ENCODE measurements around the gene CALB2. TPM values are rescaled to one million over a fixed set of nuclear protein-coding genes. Genes with fewer than 3 reads are reported as not detected.

The CALB2 gene
- total RNA-seq, 2 donors from 2014 or later, result 0.81 TPM; not detected in 1

DNA sequence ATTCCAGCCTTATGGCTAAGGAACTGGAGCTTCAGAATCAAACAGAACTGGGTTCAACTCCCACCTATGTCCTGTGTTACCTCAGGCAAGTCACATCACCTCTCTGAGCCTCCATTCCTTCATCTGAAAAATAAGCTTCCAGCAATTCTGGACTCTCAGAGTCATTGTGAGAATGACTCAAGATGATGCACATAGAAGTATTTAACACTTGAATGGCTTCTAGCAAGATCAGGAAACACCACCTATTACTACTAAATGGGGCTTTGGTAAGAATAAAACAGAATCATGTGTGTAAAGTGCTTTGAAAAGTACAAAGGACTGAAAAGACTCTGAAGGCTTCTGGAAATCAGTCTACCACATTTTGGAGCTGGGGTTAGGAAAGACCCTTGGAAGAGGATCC lies 30.8 kb upstream of the CALB2 start:
- Histone ChIP-seq H3K9me3 (peaks cover 5% of the 10 kb centered on the region), H3K4me1 (ENCODE audit: control insufficient read depth in 1 of 2, low read depth in 2 of 2) (no peaks in the 10 kb centered on the region), H3K4me3 (no peak overlapping the region), H3K27ac (no peak overlapping the region), H3K36me3 (no peaks in the 10 kb centered on the region), H3K27me3 (replicated peaks; ENCODE audit: insufficient read depth) (no peaks in the 10 kb centered on the region)
- DNase-seq (ENCODE audit: low spot score), result no peak
- ATAC-seq (ENCODE audit: insufficient number of reproducible peaks, low FRiP score, low read depth), result no peak
- TF ChIP-seq, protein P1, sequence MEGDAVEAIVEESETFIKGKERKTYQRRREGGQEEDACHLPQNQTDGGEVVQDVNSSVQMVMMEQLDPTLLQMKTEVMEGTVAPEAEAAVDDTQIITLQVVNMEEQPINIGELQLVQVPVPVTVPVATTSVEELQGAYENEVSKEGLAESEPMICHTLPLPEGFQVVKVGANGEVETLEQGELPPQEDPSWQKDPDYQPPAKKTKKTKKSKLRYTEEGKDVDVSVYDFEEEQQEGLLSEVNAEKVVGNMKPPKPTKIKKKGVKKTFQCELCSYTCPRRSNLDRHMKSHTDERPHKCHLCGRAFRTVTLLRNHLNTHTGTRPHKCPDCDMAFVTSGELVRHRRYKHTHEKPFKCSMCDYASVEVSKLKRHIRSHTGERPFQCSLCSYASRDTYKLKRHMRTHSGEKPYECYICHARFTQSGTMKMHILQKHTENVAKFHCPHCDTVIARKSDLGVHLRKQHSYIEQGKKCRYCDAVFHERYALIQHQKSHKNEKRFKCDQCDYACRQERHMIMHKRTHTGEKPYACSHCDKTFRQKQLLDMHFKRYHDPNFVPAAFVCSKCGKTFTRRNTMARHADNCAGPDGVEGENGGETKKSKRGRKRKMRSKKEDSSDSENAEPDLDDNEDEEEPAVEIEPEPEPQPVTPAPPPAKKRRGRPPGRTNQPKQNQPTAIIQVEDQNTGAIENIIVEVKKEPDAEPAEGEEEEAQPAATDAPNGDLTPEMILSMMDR (IDR thresholded peaks at IDR 0.05), result no peak

DNA sequence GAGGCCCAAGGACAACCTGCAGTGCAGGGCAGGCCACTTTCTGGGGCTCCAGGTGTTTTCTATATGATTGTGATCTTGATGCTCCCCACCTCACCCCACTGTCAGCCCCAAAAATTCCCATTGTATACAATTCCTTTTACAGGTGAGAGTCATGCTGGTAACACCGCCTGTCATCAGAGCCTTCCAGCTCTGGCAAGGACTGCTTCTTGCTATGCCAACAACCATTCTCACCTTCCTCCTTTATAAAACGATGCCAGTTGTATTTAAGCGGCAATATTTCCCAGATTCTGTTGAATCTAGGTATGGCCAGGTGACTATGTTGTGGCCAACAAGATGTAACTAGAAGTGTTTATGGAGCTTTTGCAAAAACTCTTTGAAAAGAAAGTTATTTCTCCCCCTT lies 30.4 kb upstream of the CALB2 start:
- Histone ChIP-seq H3K9me3 (peaks cover 5% of the 10 kb centered on the region), H3K27ac (no peak overlapping the region), H3K4me3 (no peak overlapping the region), H3K36me3 (no peaks in the 10 kb centered on the region), H3K27me3 (replicated peaks; ENCODE audit: insufficient read depth) (no peaks in the 10 kb centered on the region), H3K4me1 (ENCODE audit: control insufficient read depth in 1 of 2, low read depth in 2 of 2) (no peaks in the 10 kb centered on the region)
- DNase-seq (ENCODE audit: low spot score) (no peak), ATAC-seq (ENCODE audit: insufficient number of reproducible peaks, low FRiP score, low read depth) (no peak)
- TF ChIP-seq, protein P1 (IDR thresholded peaks at IDR 0.05), result no peak

DNA sequence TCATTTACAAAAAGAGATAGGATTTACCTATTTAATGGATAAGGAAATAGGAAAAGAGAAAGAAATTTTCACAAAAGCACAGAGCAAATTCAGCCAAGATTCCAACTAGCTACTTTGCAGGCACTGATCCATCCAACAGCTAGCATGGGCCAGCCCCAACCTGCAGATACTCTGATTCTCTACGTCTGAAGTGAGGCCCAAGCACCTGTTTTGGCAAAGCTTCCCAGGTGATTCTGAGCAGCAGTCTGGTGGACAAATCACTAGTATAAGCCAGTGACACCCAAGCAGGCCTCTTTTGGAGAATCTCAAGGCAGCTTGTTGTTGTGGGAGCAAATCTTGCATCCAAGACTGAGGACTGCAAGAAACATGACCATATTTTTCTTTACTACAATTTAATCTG lies 20.9 kb upstream of the CALB2 start:
- TF ChIP-seq, protein P1 (IDR thresholded peaks at IDR 0.05), result no peak
- ATAC-seq (ENCODE audit: insufficient number of reproducible peaks, low FRiP score, low read depth), result no peak
- no peak overlapping the region for H3K27ac ChIP-seq

DNA sequence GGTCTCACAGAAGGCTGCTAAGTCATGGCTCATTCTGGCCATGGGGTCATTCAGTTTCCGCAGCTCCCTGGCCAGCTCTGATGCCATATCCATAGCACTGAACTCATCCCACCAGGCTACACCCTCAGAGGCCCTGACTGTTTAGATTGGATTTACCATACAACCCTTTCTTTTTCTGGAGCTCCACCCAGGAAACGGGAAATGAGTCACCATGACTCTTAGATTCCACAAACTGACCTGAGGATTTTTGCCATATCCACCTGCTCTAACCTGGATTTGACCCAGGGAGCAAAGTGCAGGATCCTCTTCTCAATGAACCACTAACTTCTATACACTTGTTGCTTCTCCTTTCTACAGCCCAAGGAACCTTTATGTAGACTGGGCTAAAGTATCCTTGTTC lies 20.3 kb upstream of the CALB2 start:
- ATAC-seq (ENCODE audit: insufficient number of reproducible peaks, low FRiP score, low read depth) (no peak), DNase-seq (ENCODE audit: low spot score) (no peak)
- Histone ChIP-seq H3K27ac (no peak overlapping the region), H3K36me3 (no peaks in the 10 kb centered on the region), H3K4me1 (ENCODE audit: control insufficient read depth in 1 of 2, low read depth in 2 of 2) (no peaks in the 10 kb centered on the region), H3K4me3 (no peak overlapping the region), H3K27me3 (replicated peaks; ENCODE audit: insufficient read depth) (no peaks in the 10 kb centered on the region), H3K9me3 (no peaks in the 10 kb centered on the region)
- TF ChIP-seq, protein P1 (IDR thresholded peaks at IDR 0.05), result no peak

More for the DNA sequence above, 20.9 kb upstream of the CALB2 start:
- DNase-seq (ENCODE audit: low spot score), result no peak
- H3K27me3 ChIP-seq (replicated peaks; ENCODE audit: insufficient read depth), result no peaks in the 10 kb centered on the region
- no peaks in the 10 kb centered on the region for H3K4me1 ChIP-seq (ENCODE audit: control insufficient read depth in 1 of 2, low read depth in 2 of 2)
- no peaks in the 10 kb centered on the region for H3K9me3 ChIP-seq
- H3K36me3 ChIP-seq, result no peaks in the 10 kb centered on the region
- H3K4me3 ChIP-seq, result no peak overlapping the region

DNA sequence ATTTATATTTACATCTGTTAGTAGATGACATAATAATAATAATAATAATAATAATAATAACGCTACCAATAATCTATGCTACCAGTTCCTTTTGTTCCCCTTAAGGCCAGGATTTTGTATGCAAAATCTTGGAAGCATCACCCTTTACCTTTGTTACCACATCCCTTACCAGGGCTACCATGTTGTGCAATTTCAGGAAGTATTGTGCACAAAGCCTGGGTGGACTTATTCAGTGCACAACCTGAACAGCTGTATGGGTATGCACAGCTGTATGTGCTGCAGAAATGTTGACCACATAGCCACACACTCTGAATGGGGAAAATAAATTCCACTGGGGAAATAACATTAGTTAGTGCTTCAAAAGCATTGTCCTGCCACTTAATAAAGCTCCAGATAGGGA lies 19.9 kb upstream of the CALB2 start:
- no peaks in the 10 kb centered on the region for H3K9me3 ChIP-seq
- H3K27ac ChIP-seq, result no peak overlapping the region
- no peaks in the 10 kb centered on the region for H3K4me1 ChIP-seq (ENCODE audit: control insufficient read depth in 1 of 2, low read depth in 2 of 2)
- H3K4me3 ChIP-seq, result no peak overlapping the region
- TF ChIP-seq, protein P1 (IDR thresholded peaks at IDR 0.05), result no peak
- DNase-seq (ENCODE audit: low spot score) (no peak), ATAC-seq (ENCODE audit: insufficient number of reproducible peaks, low FRiP score, low read depth) (no peak)
- no peaks in the 10 kb centered on the region for H3K36me3 ChIP-seq
- no peaks in the 10 kb centered on the region for H3K27me3 ChIP-seq (replicated peaks; ENCODE audit: insufficient read depth)
